Stimulated activated CD8-positive, alpha-beta memory T cell treated with anti-CD3 and anti-CD28 coated beads, Interleukin-4, amount 100 ng/mL, for 48 hours (primary cell): ENCODE data around the gene DHRS9.

Source experiments
- DNase-seq: peaks from one replicate; pipeline ENCODE4 v3.0.0-alpha.2; 2020

Gene DHRS9

GRCh38 chr2:169065864-169066517 lies 3.4 kb upstream of the DHRS9 start:
- no peak for DNase-seq

- DNase-seq, result no peak
Observed at GRCh38 chr2:169066897-169067296, 2.5 kb upstream of the DHRS9 start.

- no peak for DNase-seq
Observed at GRCh38 chr2:169069833-169070232, 470 bp downstream of the DHRS9 start.

- no peak for DNase-seq
Observed at GRCh38 chr2:169071455-169071854, 2.1 kb downstream of the DHRS9 start.

- no peak for DNase-seq
Observed at GRCh38 chr2:169072163-169072925, 3.0 kb downstream of the DHRS9 start.

- no peak for DNase-seq
Observed at GRCh38 chr2:169073211-169073962, 4.0 kb downstream of the DHRS9 start.

GRCh38 chr2:169073963-169074751 lies 4.8 kb downstream of the DHRS9 start:
- DNase-seq, result no peak

- DNase-seq, result no peak
Observed at GRCh38 chr2:169077674-169078240, 8.4 kb downstream of the DHRS9 start.

GRCh38 chr2:169080250-169081069 lies 11.1 kb downstream of the DHRS9 start:
- no peak for DNase-seq

GRCh38 chr2:169081551-169081950 lies 12.2 kb downstream of the DHRS9 start:
- DNase-seq, result no peak

- no peak for DNase-seq
Observed at GRCh38 chr2:169082995-169083394, 13.6 kb downstream of the DHRS9 start.

GRCh38 chr2:169086893-169087467 lies 17.6 kb downstream of the DHRS9 start:
- DNase-seq, result no peak

- DNase-seq, result no peak
Observed at GRCh38 chr2:169087757-169088379, 18.5 kb downstream of the DHRS9 start.

- DNase-seq, result no peak
Observed at GRCh38 chr2:169089182-169089581, 19.8 kb downstream of the DHRS9 start.

- no peak for DNase-seq
Observed at GRCh38 chr2:169090133-169090820, 20.9 kb downstream of the DHRS9 start.

GRCh38 chr2:169091256-169091655 lies 21.9 kb downstream of the DHRS9 start:
- DNase-seq, result no peak

GRCh38 chr2:169091761-169092519 lies 22.6 kb downstream of the DHRS9 start:
- no peak for DNase-seq

- DNase-seq, result no peak
Observed at GRCh38 chr2:169093535-169093934, 24.2 kb downstream of the DHRS9 start.

- DNase-seq, result no peak
Observed at GRCh38 chr2:169094676-169095075, 25.3 kb downstream of the DHRS9 start.
